Measurements from ENCODE around the gene LCE3B. TPM values are rescaled to one million over a fixed set of nuclear protein-coding genes. Genes with fewer than 3 reads are reported as not detected.

Gene LCE3B
- total RNA-seq, 1 donor from 2014 or later, result not detected

DNA sequence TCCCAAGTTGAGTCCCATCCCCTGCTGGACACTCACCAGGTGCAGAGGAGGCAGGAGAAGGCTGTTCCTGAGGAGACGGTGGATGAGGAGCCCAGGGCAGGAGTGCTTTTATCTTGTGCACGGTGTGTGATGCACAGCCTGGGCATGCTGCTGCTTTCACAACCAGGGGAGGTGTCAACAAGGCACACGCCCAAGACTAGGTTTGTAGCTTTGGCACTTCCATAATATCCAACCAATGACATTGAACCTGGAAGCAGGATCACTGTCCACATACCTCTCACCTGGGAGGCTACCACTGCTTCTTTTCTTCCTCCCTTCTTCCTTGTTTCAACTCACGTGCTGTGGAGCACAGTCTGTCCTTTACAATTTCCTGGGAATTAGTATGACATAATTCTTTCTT, 33.2 kb upstream of the LCE3B start, which contains the start of gene LCE3D:
Gene LCE3D (minus strand): TSS at position 84 of the 400 bp plus-strand sequence. CDS start 580 bp downstream, outside the sequence.
- ATAC-seq (no peak), DNase-seq (no peak)
- Histone ChIP-seq H3K4me3 (no peak within 1 kb of the TSS), H3K27ac (no peak within 1 kb of the TSS), H3K27me3 (ENCODE audit: low read depth) (no peaks in the 10 kb centered on the region), H3K36me3 (no peaks in the 10 kb centered on the region), H3K9me3 (no peaks in the 10 kb centered on the region), H3K4me1 (no peaks in the 10 kb centered on the region)
- TF ChIP-seq, protein P1, sequence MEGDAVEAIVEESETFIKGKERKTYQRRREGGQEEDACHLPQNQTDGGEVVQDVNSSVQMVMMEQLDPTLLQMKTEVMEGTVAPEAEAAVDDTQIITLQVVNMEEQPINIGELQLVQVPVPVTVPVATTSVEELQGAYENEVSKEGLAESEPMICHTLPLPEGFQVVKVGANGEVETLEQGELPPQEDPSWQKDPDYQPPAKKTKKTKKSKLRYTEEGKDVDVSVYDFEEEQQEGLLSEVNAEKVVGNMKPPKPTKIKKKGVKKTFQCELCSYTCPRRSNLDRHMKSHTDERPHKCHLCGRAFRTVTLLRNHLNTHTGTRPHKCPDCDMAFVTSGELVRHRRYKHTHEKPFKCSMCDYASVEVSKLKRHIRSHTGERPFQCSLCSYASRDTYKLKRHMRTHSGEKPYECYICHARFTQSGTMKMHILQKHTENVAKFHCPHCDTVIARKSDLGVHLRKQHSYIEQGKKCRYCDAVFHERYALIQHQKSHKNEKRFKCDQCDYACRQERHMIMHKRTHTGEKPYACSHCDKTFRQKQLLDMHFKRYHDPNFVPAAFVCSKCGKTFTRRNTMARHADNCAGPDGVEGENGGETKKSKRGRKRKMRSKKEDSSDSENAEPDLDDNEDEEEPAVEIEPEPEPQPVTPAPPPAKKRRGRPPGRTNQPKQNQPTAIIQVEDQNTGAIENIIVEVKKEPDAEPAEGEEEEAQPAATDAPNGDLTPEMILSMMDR (IDR thresholded peaks at IDR 0.05), result no peak
- intact Hi-C loops (cut with DNase I), result no loop called here

DNA sequence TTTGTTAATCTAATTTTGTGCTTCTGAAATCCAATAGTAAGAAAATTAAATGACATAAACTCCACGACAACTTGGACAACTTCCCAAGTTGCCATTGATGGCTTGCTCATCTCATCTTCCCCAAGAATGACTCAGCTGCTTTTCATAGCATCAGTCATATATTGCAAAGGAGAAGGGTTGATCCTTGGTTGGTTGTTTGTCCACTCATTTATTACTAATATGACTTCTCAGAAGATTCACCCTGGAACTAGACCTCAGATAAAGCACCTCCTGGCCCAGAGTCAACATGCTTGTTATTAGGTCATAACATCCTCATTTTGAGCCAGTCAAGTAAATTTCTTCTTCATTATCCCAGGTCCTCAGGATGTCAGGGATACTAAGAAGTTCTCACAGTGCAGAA, 31.0 kb upstream of the LCE3B start:
- Histone ChIP-seq H3K4me1 (no peaks in the 10 kb centered on the region), H3K9me3 (no peaks in the 10 kb centered on the region), H3K4me3 (no peak overlapping the region), H3K36me3 (no peaks in the 10 kb centered on the region), H3K27ac (no peak overlapping the region), H3K27me3 (ENCODE audit: low read depth) (no peaks in the 10 kb centered on the region)
- DNase-seq (no peak), ATAC-seq (no peak)
- TF ChIP-seq, protein P1 (IDR thresholded peaks at IDR 0.05), result no peak
- intact Hi-C loops (cut with DNase I), result no loop called here

DNA sequence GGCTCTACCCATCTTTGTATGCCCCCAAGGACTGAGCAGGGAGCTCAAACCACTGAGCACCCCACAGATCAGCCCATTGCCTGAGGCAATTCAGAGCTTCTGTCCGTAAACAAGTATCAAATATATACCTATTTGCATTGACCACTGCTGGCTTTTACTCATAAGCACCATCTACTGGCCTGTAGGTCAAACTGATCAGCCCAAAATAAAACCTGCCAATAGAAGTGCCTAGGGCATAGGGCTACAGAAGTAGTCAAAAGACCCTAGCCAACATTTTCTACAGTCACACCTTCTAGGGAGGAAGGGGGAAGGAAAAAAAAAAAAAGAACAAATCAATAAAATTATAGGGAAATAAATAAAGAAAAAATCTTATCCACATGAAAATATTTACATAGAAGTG, 28.0 kb upstream of the LCE3B start:
- ATAC-seq, result no peak

DNA sequence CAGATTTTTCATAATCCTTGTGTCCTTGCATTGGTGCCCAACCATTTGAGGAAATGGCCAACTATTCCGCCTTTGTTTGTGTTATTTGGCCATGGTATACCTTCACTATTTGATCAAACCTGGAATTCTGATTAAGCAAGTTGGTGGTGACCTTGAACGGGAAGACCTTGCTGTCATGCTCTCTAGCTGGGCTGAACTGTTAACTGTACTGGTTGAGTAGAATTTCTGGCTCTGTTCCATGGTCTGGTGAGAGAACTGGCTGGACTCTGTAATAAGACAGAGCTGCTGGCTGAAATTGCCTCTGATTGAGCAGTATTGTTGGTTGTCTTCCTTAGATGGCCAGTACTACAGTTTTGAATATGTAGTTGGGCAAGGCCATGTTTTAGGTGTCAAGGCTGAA, 16.6 kb upstream of the LCE3B start:
- H3K4me1 ChIP-seq, result no peaks in the 10 kb centered on the region
- peaks cover 8% of the 10 kb centered on the region for H3K9me3 ChIP-seq
- ATAC-seq (no peak), DNase-seq (no peak)
- TF ChIP-seq, protein P1 (IDR thresholded peaks at IDR 0.05), result no peak
- no peak overlapping the region for H3K4me3 ChIP-seq
- intact Hi-C loops (cut with DNase I), result no loop called here
- no peaks in the 10 kb centered on the region for H3K27me3 ChIP-seq (ENCODE audit: low read depth)
- no peaks in the 10 kb centered on the region for H3K36me3 ChIP-seq
- no peak overlapping the region for H3K27ac ChIP-seq

More for the DNA sequence above, 28.0 kb upstream of the LCE3B start:
- Histone ChIP-seq H3K36me3 (no peaks in the 10 kb centered on the region), H3K9me3 (no peaks in the 10 kb centered on the region), H3K4me3 (no peak overlapping the region), H3K4me1 (no peaks in the 10 kb centered on the region), H3K27ac (no peak overlapping the region), H3K27me3 (ENCODE audit: low read depth) (no peaks in the 10 kb centered on the region)
- no peak for DNase-seq
- intact Hi-C loops (cut with DNase I), result no loop called here
- TF ChIP-seq, protein P1 (IDR thresholded peaks at IDR 0.05), result no peak

DNA sequence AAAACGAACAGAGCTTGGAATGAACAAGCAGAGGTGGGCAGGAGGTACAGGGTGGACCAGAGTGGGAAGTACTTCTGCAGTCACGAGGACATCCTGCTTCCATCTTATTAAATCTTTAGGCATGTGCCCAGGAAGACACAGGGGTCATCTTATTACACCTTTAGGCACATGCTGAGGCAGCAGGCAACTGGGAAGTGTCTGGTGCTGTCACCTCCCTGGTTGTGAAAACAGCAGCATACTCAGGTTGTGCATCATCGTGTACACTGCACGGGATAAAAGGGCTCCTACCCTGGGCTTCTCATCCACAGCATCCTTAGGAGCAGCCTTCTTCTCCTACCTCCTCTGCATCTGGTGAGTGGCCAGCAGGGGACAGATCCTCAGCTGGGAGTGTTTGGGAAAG, 13.7 kb upstream of the LCE3B start, which contains the start of gene LCE3C:
Gene LCE3C (plus strand): TSS at position 301 of the 400 bp plus-strand sequence. CDS start 498 bp downstream, outside the sequence.
- Histone ChIP-seq H3K36me3 (no peaks in the 10 kb centered on the region), H3K9me3 (peaks cover 8% of the 10 kb centered on the region), H3K4me1 (no peaks in the 10 kb centered on the region), H3K27ac (no peak within 1 kb of the TSS), H3K27me3 (ENCODE audit: low read depth) (no peaks in the 10 kb centered on the region), H3K4me3 (no peak within 1 kb of the TSS)
- intact Hi-C loops (cut with DNase I), result no loop called here
- no peak for DNase-seq
- TF ChIP-seq, protein P1 (IDR thresholded peaks at IDR 0.05), result no peak
- no peak for ATAC-seq
